Measurements from ENCODE around the gene CKAP5.

Gene CKAP5

GRCh38 chr11:46697723-46698122 is 148.4 kb downstream of the CKAP5 start:
- no peak overlapping the region for H3K27ac ChIP-seq
- TF ChIP-seq ZFX (IDR thresholded peaks at IDR 0.05) (no peak), CTCF (conservative IDR thresholded peaks at IDR 0.05) (no peak)

DNA sequence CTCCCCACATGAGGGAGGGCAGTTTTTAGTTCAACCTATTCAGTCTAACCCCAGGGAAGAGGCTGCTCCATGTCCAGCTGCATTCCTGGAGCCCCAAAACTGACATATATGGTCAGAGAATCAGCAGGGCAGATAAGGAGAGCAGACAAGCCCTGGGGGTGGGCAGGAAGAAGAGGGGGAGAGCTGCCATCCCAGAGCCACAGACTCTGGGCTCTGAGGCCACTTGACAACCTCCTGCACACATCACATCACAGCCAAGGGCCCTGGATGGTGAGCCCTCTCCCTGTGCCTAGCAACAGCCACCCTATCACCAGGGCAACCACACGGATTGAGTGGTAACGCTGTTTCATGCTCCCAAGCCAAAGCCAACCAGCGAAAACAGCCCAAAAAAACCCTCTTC is 148.8 kb downstream of the CKAP5 start:
- H3K27ac ChIP-seq: no peak overlapping the region
- TF ChIP-seq CTCF (conservative IDR thresholded peaks at IDR 0.05): no peak
- no peak for TF ChIP-seq ZFX (IDR thresholded peaks at IDR 0.05)

DNA sequence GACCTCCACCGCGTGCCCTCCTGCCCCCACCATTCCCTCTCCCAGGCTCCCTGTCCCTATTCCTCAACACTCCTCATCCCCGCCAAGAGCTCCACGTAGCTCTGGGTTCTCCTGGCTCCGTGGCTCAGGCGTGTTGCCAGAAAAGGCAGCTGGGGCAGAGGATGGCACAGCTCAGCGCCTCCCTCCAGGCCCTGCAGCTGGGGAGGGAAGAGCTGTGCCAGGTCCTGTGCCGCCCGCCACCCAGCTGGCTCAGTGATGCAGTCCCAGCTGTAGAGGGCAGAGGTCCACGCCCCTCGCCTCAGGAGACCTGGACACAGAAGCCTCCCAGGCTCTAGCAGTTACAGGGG is 149.9 kb downstream of the CKAP5 start:
- H3K27ac ChIP-seq: no peak overlapping the region
- TF ChIP-seq ZFX (IDR thresholded peaks at IDR 0.05): no peak
- TF ChIP-seq CTCF (conservative IDR thresholded peaks at IDR 0.05): no peak

DNA sequence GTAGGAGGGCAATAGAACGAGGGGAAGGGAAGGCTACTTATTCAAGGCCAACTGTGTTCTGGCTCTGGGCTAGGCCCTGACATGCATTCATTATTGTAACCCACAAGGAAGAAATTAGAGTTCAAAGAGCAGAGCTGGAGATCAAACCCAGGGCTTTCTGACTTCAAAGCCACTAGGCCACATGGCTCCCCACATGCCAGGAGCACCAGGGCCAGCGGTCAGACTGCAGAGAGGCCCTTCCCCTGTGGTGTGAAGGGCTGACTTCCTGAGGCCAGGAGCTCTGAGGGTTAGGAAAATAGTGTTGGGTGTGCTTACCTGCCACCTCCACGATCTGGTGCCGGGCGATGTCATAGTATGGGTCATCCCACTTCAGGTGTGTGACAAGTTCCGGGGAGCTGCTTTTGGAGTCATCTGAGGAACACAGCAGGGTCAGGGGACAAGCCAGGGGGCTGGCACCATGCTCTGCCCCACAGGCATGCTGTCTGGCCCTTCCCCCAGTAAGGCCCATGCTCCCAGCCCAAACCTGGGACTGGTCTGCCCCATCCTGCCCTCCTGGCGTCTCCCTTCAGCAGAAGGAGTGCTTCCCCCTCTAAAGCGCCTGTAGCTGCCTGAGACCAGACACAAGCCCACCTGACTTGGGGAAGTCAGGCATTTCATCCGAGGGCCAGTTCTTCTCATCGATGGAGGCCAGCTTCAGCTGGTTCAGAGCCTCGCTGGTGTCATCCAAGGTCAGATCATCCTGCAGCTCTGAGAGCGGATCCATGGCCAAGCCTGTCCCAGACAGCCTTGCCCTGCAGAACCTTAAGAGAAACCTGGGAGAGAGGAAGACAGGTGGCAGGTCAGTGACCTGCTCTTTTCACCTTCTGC is 150.5 kb downstream of the CKAP5 start:
- H3K27ac ChIP-seq: no peak overlapping the region
- TF ChIP-seq ZFX (IDR thresholded peaks at IDR 0.05): no peak
- TF ChIP-seq CTCF (conservative IDR thresholded peaks at IDR 0.05): no peak

DNA sequence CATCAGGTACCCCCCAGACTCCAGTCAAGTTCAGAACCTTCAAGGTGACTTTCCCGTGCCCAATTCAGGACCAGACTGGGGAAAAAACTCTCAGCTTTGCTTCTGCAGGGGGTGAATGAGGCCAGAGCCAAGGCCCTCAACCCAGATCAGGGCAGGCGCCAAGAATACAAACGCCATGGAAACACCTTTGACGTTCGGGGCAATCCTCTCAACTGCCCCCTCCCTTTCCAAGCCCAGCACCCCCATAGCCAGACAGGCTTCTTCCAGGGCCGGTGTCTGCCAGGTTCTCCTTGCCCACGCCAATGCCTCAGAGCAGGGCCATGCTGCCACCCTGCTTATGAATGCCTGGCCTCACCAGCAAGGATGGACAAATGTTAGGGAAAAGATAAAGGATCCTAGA is 151.5 kb downstream of the CKAP5 start:
- H3K27ac ChIP-seq: no peak overlapping the region
- no peak for TF ChIP-seq ZFX (IDR thresholded peaks at IDR 0.05)
- TF ChIP-seq CTCF (conservative IDR thresholded peaks at IDR 0.05): no peak

- TF ChIP-seq CTCF (conservative IDR thresholded peaks at IDR 0.05) (no peak), ZFX (IDR thresholded peaks at IDR 0.05) (no peak)
These were observed 152.0 kb downstream of the CKAP5 start for GRCh38 chr11:46694072-46694471.

GRCh38 chr11:46693597-46694012 is 152.5 kb downstream of the CKAP5 start:
- TF ChIP-seq CTCF (conservative IDR thresholded peaks at IDR 0.05) (no peak), ZFX (IDR thresholded peaks at IDR 0.05) (no peak)
- no peak overlapping the region for H3K27ac ChIP-seq

More at GRCh38 chr11:46694072-46694471, 152.0 kb downstream of the CKAP5 start:
- no peak overlapping the region for H3K27ac ChIP-seq
